GM18873 (cell line): ENCODE results near the gene CFAP46.
"Not testable (repeated sequence)": the region's sequence is repeated elsewhere in the genome, so short reads cannot be mapped to it uniquely, and the experiment has no call there.

Source experiments
- ATAC-seq: cut with Tn5 transposase; IDR thresholded peaks from one replicate; pipeline ENCODE4 v1.9.1; 2021; ENCODE audit warnings: mild to moderate bottlenecking, moderate library complexity, moderate number of reproducible peaks; ENCODE audit not compliant: unreplicated experiment, low FRiP score

CFAP46 gene

DNA sequence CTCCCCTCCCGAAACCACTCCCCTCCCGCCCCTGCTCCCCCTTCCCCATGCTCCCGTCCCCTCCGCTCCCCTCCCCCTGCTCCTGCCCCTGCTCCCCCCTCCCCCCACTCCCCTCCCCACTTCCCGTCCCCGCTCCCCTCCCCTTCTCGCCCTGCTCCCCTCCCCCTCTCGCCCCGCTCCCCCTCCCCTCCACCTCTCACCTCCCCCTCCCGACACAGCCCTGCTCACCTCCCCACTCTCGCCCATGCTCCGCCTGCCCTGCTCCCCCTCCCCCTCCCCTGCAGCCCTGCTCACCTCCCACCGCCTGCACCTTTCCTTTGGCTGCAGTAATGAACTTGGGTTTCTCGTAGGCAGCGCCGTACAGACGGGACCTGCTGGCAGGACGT, 106.5 kb downstream of the CFAP46 start:
- ATAC-seq = no peak

DNA sequence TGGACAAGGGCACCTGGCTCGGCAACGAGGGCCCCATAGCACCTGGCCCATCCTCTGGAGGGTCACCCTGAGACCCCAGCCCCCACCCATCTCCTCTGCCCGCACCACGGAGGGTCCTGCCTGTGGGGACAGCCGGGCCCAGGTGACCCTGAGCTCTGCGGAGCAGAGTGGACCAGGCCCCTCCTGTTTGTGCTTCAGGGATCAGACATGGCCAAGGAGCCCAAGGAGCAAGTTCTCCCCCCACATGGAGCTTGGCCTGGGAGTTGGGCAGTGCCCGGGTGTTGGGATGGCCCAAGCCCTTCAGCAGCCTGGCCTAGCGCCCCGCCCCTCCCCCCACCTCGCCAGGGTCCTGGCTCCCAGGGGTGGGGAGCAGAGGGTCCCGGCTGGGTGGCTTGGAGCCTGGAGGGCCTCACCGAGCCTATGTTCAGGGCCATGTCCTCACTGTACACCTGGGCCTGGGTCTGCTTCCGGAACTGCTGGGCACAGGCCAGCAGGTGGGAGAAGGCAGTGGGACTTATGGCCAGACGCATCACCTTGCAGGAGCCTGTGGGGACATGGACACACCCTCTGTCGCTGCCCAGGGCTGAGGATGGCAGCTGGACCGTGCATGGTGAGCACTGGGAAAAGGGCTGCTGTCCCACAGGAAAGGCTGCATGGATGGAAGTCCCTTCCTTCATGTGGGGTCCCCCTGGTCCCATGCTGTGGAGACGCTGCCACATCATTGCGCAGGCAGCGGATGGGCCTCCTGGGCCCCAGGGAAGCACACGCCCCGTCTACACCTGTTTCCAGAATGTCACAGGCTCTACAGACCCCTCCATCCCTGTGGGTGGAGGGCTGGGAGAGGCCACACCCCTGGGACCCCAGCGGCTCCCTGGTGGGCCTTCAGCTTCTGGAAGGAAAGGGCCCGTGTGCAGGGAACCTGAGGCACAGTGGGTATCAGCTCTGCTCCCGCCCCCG, 107.2 kb downstream of the CFAP46 start:
- ATAC-seq = no peak

- ATAC-seq = no peak
Measured at GRCh38 chr10:132834311-132834761, 108.0 kb downstream of the CFAP46 start.

DNA sequence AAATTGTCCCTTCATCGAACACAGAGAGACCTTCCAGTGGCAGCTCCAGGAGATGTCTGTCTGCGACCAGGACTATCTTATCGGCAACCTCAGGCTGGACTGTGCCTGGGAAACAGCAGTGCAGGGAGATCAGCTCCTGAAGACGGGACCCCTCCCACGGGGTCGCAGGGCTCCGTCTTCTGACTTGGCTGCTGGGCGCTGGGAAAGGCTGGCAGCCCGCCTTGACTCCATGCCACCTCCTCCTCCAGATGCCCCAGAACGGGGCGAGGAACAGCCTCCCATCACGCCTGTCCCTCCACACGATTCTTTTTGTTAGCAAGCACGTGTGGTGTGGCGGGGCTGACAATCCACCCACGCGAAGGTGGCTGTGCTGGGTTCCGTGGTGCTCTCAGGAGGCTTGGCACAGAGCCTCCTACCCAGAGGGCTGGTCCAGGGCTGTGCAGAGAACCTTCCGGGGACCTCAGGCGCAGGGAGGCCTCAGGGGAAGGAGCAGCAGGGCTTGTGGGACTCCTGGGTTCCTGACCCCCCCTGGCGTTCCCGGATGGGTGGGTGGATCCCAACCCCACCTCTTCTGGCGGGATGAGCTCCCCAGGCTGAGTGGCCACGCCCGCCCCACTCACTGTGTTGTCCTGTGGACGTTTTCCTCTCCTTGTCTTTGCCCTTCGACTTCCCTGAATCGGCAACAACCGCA, 108.8 kb downstream of the CFAP46 start:
- no peak for ATAC-seq

DNA sequence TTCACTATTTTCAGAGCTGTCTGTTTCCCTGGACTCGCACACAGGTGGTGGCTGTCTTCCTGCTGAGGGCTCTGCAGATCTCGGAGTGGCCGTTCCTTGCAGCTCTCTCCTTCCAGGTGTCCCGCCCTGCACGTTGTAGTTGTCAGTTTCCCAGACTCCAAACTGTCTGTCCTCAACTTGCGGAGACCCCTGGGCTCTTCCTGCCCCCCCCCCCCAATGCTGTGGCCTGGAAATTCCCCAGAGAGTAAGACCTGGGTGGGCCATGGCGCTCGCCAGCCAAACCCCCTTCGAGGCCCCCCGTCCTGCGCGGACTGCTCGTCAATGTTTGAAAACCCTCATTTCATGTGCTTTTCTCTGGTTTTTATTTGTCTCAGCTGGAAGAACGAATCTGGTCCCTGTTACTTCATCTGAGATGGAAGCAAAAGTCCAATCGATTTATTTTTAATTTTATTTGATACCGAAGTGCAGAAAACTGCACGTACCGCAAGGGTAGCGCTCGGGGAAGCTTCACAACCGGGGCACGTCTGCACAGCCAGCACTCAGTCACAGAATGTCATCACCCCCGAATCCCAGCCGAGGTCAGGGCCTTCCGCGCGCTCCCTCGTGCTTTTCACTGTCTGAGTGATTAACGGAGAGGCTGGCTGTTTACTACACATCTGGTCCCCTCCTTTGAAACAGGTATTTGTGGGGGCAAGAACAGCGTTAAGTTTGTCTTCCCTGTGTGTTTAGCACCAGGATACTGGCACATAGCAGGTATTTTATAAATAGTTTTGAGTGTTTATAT, 110.0 kb downstream of the CFAP46 start:
- ATAC-seq = no peak

GRCh38 chr10:132829403-132829802, 113.0 kb downstream of the CFAP46 start:
- no peak for ATAC-seq

DNA sequence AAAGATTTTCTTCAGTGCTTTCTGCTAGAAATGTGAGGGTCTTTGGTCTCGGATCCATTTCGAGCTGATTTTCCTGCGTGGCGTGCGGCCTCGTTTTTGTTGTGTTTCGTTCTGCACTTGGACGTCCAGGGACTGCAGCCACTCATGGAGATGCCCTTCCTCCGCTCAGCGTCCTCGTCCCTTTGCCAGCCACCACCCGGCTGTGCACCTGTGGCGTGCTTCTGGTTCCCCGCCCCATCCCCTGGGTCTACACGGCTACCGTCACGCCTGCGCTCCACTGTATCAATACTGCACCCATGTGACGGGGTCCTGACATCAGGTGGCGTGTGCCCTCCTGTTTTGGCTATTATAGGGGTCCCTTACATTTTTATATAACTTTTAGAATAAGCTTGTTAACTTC, 113.7 kb downstream of the CFAP46 start:
- no peak for ATAC-seq

GRCh38 chr10:132827861-132828539, 114.4 kb downstream of the CFAP46 start:
- no peak for ATAC-seq

GRCh38 chr10:132827423-132827789, 115.0 kb downstream of the CFAP46 start:
- ATAC-seq = no peak

GRCh38 chr10:132826524-132827422, 115.6 kb downstream of the CFAP46 start:
- no peak for ATAC-seq

- not testable (repeated sequence) for ATAC-seq
Measured at GRCh38 chr10:132825783-132826523, 116.4 kb downstream of the CFAP46 start.

DNA sequence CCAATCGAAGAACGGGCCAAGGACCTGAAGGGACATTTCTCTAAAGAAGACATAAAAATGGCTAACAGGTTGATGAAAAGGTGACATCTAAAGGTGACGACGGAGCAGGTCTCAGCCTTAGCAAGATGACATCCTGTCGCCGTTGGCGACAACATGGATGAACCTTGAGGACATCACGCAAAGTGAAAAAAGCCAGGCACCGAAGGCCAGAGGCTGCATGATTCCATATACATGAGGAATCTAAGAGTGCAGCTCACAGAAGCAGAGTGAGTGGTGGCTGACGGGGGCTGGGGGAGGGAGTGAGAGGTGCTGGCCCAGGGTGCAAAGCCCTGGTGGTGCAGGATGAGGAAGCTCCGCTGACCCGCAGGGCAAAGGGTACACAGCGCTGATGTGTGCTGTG, 122.3 kb downstream of the CFAP46 start:
- ATAC-seq = no peak

GRCh38 chr10:132817701-132818211, 124.6 kb downstream of the CFAP46 start:
- no peak for ATAC-seq

DNA sequence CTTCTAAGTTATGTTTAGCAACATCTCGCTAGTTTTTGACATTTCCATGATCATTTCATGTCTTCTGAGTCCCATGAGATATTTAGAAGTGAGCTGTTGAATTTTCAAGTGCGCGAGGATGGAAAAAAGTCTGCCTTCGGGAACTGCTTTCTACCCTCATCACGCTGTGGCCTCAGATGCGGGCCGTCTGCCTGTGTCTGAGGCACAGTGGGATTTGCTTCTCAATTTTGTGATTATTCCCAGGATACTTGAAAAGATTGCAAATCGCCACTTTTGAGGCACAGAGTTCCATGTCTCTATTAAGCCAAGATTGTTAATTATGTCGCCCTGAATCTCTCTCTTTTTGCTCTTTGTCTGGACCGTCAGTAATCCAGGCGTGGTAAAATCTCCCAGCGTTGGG, 125.7 kb downstream of the CFAP46 start:
- ATAC-seq = no peak

DNA sequence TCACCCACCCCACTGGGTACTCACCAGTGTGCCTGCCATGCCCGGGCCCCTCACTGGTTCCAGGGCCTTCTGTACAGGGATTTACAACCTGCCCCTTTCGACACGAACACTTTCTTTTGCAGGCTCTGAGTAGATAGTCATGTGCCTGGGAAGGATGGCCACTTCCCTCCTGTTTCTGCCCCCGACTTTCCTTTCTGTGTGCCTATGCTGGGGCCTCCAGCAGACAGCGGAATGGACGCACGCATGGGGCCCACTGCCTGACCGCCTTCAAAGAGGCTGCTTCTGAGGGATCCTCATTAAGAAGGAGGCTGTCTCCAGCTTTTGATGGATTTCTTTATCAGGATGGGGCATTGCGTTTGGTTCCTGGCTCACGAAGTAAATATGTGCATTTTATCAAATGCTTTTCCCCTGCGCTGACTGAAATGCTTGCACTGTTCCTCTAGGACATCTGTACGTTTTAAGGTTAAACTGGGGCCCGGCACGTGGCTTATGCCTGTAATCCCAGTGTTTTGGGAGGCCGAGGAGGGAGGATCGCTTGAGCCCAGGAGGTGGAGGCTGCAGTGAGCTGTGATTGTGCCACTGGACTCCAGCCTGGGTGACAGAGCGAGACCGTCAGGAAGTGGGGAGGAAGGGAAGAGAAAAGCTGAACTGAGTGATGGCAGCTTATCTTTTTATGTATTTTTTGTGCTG, 127.1 kb downstream of the CFAP46 start:
- no peak for ATAC-seq

DNA sequence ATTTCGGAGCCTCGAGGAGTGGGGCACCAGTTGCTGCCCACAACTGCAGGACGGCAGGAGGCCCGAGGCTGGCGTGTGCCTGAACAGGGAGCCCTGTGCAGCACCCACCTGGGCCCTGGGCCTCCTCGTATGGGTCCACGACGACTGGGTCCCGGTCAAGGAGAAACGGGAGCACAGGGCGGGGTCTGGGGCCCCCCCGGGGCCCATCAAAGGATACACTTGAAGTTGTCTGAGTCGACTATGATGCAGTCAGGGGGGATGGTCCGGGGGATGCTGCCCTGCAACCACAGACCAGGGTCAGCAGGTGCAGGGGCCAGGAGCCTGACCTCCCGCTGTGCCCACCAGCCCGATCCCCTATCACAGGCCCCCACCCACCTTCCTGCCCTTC, 127.9 kb downstream of the CFAP46 start:
- no peak for ATAC-seq

DNA sequence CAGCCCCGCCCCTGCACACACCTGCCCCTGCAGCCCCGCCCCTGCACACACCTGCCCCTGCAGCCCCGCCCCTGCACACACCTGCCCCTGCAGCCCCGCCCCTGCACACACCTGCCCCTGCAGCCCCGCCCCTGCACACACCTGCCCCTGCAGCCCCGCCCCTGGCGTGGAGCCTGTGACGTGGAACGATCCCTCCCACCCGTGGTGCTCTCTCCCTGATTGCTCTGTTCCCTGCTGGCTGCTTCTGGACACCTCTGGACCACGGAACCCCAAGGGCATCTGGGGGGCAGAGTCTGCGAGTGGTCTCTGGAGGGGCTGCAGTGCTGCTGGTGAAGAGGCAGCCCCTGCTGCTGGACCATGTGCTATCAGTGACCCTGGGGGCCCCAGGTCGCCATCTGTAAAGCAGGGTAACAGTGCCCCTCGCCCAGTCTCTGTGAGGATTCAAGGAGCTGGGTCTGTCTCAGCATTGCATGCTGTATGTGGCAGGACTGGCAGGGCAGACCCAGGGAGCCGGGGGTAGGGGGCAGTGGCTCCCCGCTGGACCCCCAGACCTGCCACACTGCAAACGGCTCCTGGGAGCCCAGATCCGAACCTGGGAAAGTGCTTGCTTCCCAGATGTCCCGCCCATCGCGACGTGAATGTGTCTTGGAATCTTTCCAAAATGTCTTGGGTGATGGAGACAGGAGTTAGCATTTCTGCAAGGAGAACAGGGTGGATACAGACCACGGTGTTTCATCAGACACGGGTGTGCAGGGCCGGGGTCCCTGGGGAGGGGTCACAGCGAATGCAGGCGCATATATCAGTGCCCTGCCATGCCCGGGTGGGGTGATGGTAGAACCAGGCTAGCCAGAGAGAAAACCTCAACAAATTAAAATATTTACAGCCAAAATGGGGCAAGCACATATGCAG, 128.6 kb downstream of the CFAP46 start:
- no peak for ATAC-seq
